GM12878 (cell line): ENCODE results near the gene TMEM97. TPM values are rescaled to one million over a fixed set of nuclear protein-coding genes. Genes with fewer than 3 reads are reported as not detected.

ENCODE experiments used
- ATAC-seq: fragments of 200-7000 bp; cut with Tn5 transposase; 3 replicates; pipeline ENCODE4 v1.9.1; 2020; ENCODE audit warnings: mild to moderate bottlenecking, moderate library complexity
- BruUV-seq: library from RNA; stranded (reverse); fragments of 400-500 nt; replicated peaks from 2 replicates; lab custom pipeline; 2021; lab: Mats Ljungman, UMichigan
- CTCF ChIA-PET: fragments of 300-600 bp; sonication (Branson Sonifier 250); formaldehyde crosslinking; extraction: SDS; loops from one replicate; lab custom pipeline; 2021; ENCODE audit warnings: inconsistent platforms; lab: Yijun Ruan, JAX
- POLR2A ChIA-PET: fragments of 350-600 bp; formaldehyde crosslinking; extraction: SDS; loops from one replicate; lab custom pipeline; 2021; ENCODE audit warnings: inconsistent platforms; lab: Charles Lee
- RAD21 ChIA-PET: fragments of 300-600 bp; sonication (Branson Sonifier 250); formaldehyde crosslinking; loops from one replicate; lab custom pipeline; 2023; ENCODE audit warnings: antibody characterized with exemption; ENCODE audit not compliant: unreplicated experiment; lab: Charles Lee
- SMC1A ChIA-PET: fragments of 300-600 bp; sonication (Branson Sonifier 250); formaldehyde crosslinking; loops from one replicate; lab custom pipeline; 2023; ENCODE audit not compliant: unreplicated experiment, uncharacterized antibody; lab: Charles Lee
- DNase-seq: peaks from one replicate; pipeline ENCODE4 v3.0.0-alpha.2; 2011; ENCODE audit warnings: low read depth, low spot score
- FAIRE-seq: peaks from 3 replicates; lab custom pipeline; 2011; peaks lifted over from hg19 to GRCh38; lab: Jason Lieb, UNC
- H2AFZ ChIP-seq: 2 replicates; pipeline ENCODE4 v1.6.0; 2011; ENCODE audit warnings: low read depth, low read length, control low read depth; ENCODE audit not compliant: control insufficient read depth
- H3K27ac ChIP-seq: 2 replicates; pipeline ENCODE4 v1.5.1; 2011; ENCODE audit warnings: control low read depth; ENCODE audit not compliant: control insufficient read depth, insufficient read depth
- H3K27me3 ChIP-seq, 2 experiments: replicated peaks in 1 of 2; 2 replicates each; pipeline versions ENCODE4 v1.6.0 to v1.6.1; 2011; ENCODE audit warnings: low read length in 1 of 2; ENCODE audit not compliant: control insufficient read depth in 2 of 2, insufficient read depth in 2 of 2
- H3K36me3 ChIP-seq, 2 experiments: 2 replicates each; pipeline ENCODE4 v1.5.1; 2011; ENCODE audit warnings: low read length in 1 of 2; ENCODE audit not compliant: control insufficient read depth in 2 of 2, insufficient read depth in 2 of 2
- H3K4me1 ChIP-seq: 2 replicates; pipeline ENCODE4 v1.6.1; 2011; ENCODE audit warnings: mild to moderate bottlenecking, low read length, moderate library complexity, mixed read lengths; ENCODE audit not compliant: control insufficient read depth, insufficient read depth
- H3K4me2 ChIP-seq: 2 replicates; pipeline ENCODE4 v1.6.0; 2011; ENCODE audit warnings: control low read depth; ENCODE audit not compliant: control insufficient read depth, insufficient read depth
- H3K4me3 ChIP-seq: fragments of 200-600 bp; sonication (generic); 2 replicates; pipeline ENCODE4 v1.5.1; 2016
- H3K79me2 ChIP-seq: 2 replicates; pipeline ENCODE4 v1.6.0; 2011; ENCODE audit warnings: low read length; ENCODE audit not compliant: control insufficient read depth, insufficient read depth
- H3K9ac ChIP-seq: 2 replicates; pipeline ENCODE4 v1.8.0; 2011; ENCODE audit warnings: low read length, control low read depth, mixed read lengths; ENCODE audit not compliant: control insufficient read depth, insufficient read depth
- H3K9me3 ChIP-seq: replicated peaks from 3 replicates; pipeline ENCODE4 v1.5.1; 2011; ENCODE audit warnings: mild to moderate bottlenecking, low read length; ENCODE audit not compliant: control insufficient read depth, insufficient read depth
- H4K20me1 ChIP-seq: 2 replicates; pipeline ENCODE4 v1.6.0; 2011; ENCODE audit not compliant: control insufficient read depth, insufficient read depth
- POLR2A ChIP-seq: IDR thresholded peaks from 2 replicates; pipeline ENCODE4 v1.6.1; 2011; ENCODE audit warnings: low read depth, mild to moderate bottlenecking, low read length
- ZBTB4 ChIP-seq: fragments of 450-650 bp; formaldehyde crosslinking; IDR thresholded peaks from 2 replicates; pipeline ENCODE4 v1.4.0; 2022; ENCODE audit warnings: mild to moderate bottlenecking, moderate library complexity
- WGBS: methylation state at CpG from one replicate; pipeline ENCODE4 v1.1.6; 2016; ENCODE audit warnings: low lambda C conversion rate; ENCODE audit not compliant: insufficient replicate concordance, insufficient coverage; ENCODE audit errors: missing lambda C conversion rate; 5-methylcytosine and 5-hydroxymethylcytosine counted together
- in situ Hi-C: fragments of 300-500 bp; cut with MboI; formaldehyde crosslinking; loops from 9 replicates; pipeline ENCODE4 v1.14.3; 2018; ENCODE audit warnings: mixed read lengths
- intact Hi-C: fragments of 100-400 bp; cut with micrococcal nuclease; formaldehyde crosslinking; loops from one replicate; pipeline ENCODE4 v1.14.2; 2022; ENCODE audit not compliant: unreplicated experiment
- polyA plus RNA-seq, 11 experiments: library from polyadenylated mRNA; depleted of rRNA in 4 of 11; unstranded in 6 of 11; stranded (reverse) in 5 of 11; fragments of >200 nt; fragmentation: Nextera tagmentation in 4 of 11; fragmentation: Illumina TruSeq in 1 of 11; extraction: Ambion mirVana in 4 of 11; extraction: Trizol in 1 of 11; gene quantifications; 1 replicate in 1 of 11; 2 replicates in 10 of 11; pipeline versions ENCODE4 v1.2.1 to v1.2.3, GENCODE V29; 2011 to 2016; ENCODE audit warnings: inconsistent platforms in 2 of 11, missing spikeins in 2 of 11, low read depth in 1 of 11
- total RNA-seq, 4 experiments: library from RNA; depleted of rRNA in 3 of 4; stranded (reverse); fragments of >200 nt in 3 of 4; fragmentation: Illumina TruSeq in 1 of 4; extraction: Trizol in 1 of 4; gene quantifications; 2 replicates each; pipeline versions ENCODE4 v1.2.1 to v1.2.3, GENCODE V29; 2013 to 2021

TMEM97 gene
- total and polyA plus RNA-seq, 10 of the 15 experiments (the other 5 are each of a cell fraction or from before 2014, with no cell fraction given), result 58.0 to 134 (median 86.0) TPM

GRCh38 chr17:28331891-28332420 is 13.0 kb downstream of the TMEM97 start:
- ChIA-PET RAD21 (no interaction called here), POLR2A (interaction anchor here (3.2 kb wide), 1 partner anchor 12 kb away, joined by 13 read pairs; the partner anchor contains the start of gene TMEM97), CTCF (interaction anchor here (1.3 kb wide), 1 partner anchor 160 kb away, joined by 3 read pairs; no protein-coding TSS in a partner anchor), SMC1A (interaction anchor here (0.9 kb wide), 1 partner anchor 13 kb away, joined by 5 read pairs; the partner anchor contains the start of gene TMEM97)
- Histone ChIP-seq H3K4me1 (peaks cover 6% of the 10 kb centered on the region), H3K4me2 (no peak overlapping the region), H3K4me3 (no peak overlapping the region), H2AFZ (no peak overlapping the region), H4K20me1 (no peaks in the 10 kb centered on the region; the same call in 1 of the 2 replicates), H3K36me3 (peaks cover 5 to 13% of the 10 kb centered on the region in 2 experiments), H3K9me3 (no peaks in the 10 kb centered on the region), H3K27ac (no peak overlapping the region), H3K27me3 (no peaks in the 10 kb centered on the region), H3K79me2 (peaks cover 20% of the 10 kb centered on the region), H3K9ac (no peak overlapping the region)
- BruUV-seq, result no TSS peak
- ATAC-seq (no peak), DNase-seq (no peak), FAIRE-seq (no peak)
- in situ Hi-C loops, result loop anchor here (10.0 kb wide), 1 partner anchor 623 kb away; the partner anchor contains the start of gene PHF12
- intact Hi-C loops, result no loop called here
- 90% methylated on average over 6 of the region's 6 CpGs for WGBS
- TF ChIP-seq POLR2A, result peak; percentile 10; the same call in 1 of the 2 replicates
- no peak for TF ChIP-seq ZBTB4 (CRISPR knock-in tag)
